ENCODE results near the gene TMIGD2. TPM values are rescaled to one million over a fixed set of nuclear protein-coding genes. Genes with fewer than 3 reads are reported as not detected.

Gene TMIGD2
- total and polyA plus RNA-seq, 4 donors, result 0.16 to 0.94 (median 0.48) TPM

GRCh38 chr19:4326215-4326836 lies 24.1 kb upstream of the TMIGD2 start:
- 86% methylated on average over 13 of the region's 13 CpGs for WGBS
- H3K4me1 ChIP-seq (ENCODE audit: control insufficient read depth in 4 of 4, insufficient read depth in 4 of 4, low read length in 3 of 4), result peaks cover 3 to 15% (median 8%) of the 10 kb centered on the region in 4 donors
- H3K36me3 ChIP-seq (ENCODE audit: control insufficient read depth in 4 of 4, insufficient read depth in 3 of 4, low read depth in 1 of 4, low read length in 3 of 4), result peaks cover 0 to 2% (median under 1%) of the 10 kb centered on the region in 4 donors
- no peak overlapping the region for H3K27ac ChIP-seq (ENCODE audit: low read depth in 1 of 2, low read length in 2 of 2)
- no peak overlapping the region for H3K4me3 ChIP-seq (ENCODE audit: low read depth in 1 of 3, low read length in 3 of 3)
- no peak overlapping the region for H3K9ac ChIP-seq (ENCODE audit: low read depth in 1 of 2, low read length in 2 of 2)
- TF ChIP-seq REST (IDR thresholded peaks at IDR 0.05) (no peak), RAD21 (IDR thresholded peaks at IDR 0.05) (no peak), TAF1 (conservative IDR thresholded peaks at IDR 0.05) (no peak), GABPA (IDR thresholded peaks at IDR 0.05 in 1 of 2, conservative IDR thresholded peaks at IDR 0.05 in 1 of 2) (no peak), RXRA (IDR thresholded peaks at IDR 0.05) (no peak), HNF4A (conservative IDR thresholded peaks at IDR 0.05) (no peak), SP1 (IDR thresholded peaks at IDR 0.05) (no peak), JUND (IDR thresholded peaks at IDR 0.05) (no peak), FOXA2 (IDR thresholded peaks at IDR 0.05) (no peak), ATF3 (IDR thresholded peaks at IDR 0.05) (no peak), NR2F2 (IDR thresholded peaks at IDR 0.05) (no peak), EGR1 (IDR thresholded peaks at IDR 0.05; ENCODE audit: low read depth in 2 of 2) (no peak), ZBTB33 (IDR thresholded peaks at IDR 0.05) (no peak), HNF4G (IDR thresholded peaks at IDR 0.05) (no peak), YY1 (IDR thresholded peaks at IDR 0.05) (no peak), FOXA1 (IDR thresholded peaks at IDR 0.05) (no peak)
- TF ChIP-seq, protein P1, sequence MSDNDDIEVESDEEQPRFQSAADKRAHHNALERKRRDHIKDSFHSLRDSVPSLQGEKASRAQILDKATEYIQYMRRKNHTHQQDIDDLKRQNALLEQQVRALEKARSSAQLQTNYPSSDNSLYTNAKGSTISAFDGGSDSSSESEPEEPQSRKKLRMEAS (IDR thresholded peaks at IDR 0.05), result no peak
- TF ChIP-seq, protein P2, sequence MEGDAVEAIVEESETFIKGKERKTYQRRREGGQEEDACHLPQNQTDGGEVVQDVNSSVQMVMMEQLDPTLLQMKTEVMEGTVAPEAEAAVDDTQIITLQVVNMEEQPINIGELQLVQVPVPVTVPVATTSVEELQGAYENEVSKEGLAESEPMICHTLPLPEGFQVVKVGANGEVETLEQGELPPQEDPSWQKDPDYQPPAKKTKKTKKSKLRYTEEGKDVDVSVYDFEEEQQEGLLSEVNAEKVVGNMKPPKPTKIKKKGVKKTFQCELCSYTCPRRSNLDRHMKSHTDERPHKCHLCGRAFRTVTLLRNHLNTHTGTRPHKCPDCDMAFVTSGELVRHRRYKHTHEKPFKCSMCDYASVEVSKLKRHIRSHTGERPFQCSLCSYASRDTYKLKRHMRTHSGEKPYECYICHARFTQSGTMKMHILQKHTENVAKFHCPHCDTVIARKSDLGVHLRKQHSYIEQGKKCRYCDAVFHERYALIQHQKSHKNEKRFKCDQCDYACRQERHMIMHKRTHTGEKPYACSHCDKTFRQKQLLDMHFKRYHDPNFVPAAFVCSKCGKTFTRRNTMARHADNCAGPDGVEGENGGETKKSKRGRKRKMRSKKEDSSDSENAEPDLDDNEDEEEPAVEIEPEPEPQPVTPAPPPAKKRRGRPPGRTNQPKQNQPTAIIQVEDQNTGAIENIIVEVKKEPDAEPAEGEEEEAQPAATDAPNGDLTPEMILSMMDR (IDR thresholded peaks at IDR 0.05; ENCODE audit: low read depth, low read length, missing input control), result no peak
- no peaks in the 10 kb centered on the region for H3K27me3 ChIP-seq (ENCODE audit: control insufficient read depth in 4 of 4, insufficient read depth in 4 of 4, low read length in 3 of 4)
- no peak for DNase-seq (ENCODE audit: low spot score)
- H3K9me3 ChIP-seq (ENCODE audit: control insufficient read depth in 4 of 4, low read length in 3 of 4), result no peaks in the 10 kb centered on the region
